HG03378 (cell line): ENCODE measurements around the gene PKD2.
"Not testable (repeated sequence)": the region's sequence is repeated elsewhere in the genome, so short reads cannot be mapped to it uniquely, and the experiment has no call there.

Experiments
- ATAC-seq: cut with Tn5 transposase; IDR thresholded peaks from one replicate; pipeline ENCODE4 v1.9.1; 2021; ENCODE audit warnings: mild to moderate bottlenecking, moderate library complexity; ENCODE audit not compliant: unreplicated experiment

The PKD2 gene

DNA sequence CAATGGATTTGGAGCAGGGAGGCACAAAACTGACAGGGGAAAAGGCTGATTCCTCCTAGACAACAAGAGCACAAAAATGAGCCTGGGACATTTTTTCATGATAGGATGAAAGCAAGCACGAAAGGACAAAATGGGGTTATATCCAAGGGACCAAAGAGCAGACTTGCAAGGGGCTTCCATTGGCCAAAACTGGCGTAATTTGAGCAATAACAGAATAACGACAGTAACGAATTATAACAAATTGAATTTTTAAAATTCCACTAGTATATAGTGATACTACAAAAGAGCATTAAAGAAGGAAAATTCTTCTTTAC is 21.6 kb upstream of the PKD2 start:
- ATAC-seq, result no peak

DNA sequence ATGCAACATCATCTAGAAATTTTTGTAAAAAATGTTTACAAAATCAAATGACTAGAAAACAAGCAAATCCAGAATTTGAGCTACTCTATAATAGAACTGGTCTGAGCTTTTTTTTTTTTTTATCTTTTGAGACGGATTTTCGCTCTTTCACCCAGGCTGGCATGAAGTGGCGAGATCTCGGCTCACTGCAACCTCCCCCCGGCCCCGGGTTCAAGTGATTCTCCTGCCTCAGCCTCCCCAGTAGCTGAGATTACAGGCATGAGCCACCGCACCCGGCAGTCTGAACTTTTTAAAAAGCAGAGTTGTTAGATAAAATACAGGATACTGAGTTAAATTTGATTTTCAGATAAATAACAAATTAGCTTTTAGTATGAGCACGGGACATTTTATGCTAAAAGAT is 20.9 kb upstream of the PKD2 start:
- ATAC-seq, result no peak

DNA sequence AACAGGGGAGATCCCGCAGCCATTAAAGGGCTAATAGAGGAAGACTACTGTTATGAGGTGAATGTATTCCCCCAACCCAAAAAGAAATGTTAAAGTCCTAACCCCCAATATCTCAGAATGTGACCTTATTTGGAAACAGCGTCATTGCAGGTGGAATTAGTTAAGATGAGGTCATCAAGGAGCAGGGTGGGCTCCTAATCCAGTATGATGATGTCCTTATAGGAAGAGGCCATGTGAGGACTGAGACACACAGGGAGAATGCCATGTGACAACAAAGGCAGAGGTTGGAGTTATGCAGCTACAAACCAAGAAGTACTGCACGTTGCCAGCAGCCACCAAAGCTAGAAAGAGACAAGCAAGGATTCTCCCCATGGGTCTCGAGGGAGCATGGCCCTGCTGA is 17.7 kb upstream of the PKD2 start:
- no peak for ATAC-seq

DNA sequence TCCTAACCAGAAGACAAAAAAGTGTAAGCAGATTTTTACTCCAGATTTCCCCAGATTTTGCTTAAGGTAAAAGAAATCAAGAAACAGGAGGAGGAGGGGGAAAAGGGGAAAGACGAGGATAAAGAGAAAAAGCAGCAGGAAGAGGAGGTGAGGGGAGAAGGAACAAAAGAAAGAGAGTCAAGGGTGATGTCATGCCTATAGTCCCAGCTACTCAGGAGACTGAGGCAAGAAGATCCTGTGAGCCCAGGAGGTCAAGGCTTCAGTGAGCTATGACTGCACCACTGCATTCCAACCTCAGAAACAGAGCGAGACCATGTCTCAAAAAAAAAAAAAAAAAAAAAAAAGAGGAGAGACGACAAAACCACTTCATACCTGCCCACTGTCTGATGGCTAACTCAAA is 12.0 kb upstream of the PKD2 start:
- ATAC-seq, result no peak

DNA sequence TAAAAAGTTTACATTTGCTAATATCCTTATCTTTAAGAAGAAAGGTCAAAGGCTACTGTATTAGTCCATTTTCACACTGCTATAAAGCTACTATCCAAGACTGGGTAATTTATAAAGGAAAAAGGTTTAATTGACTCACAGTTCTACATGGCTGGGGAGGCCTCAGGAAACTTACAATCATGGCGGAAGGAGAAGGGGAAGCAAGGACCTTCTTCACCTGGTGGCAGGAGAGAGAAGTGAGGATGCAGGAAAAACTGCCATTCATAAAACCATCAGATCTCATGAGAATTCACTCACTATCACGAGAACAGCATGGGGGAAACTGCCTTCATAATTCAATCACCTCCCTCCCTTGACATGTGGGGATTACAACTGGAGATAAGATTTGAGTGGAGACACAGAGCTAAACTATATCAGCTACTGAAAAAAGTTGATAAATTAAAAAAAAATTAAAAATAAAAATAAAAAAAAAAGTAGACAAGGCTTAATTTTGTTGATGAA is 8.2 kb upstream of the PKD2 start:
- not testable (repeated sequence) for ATAC-seq

DNA sequence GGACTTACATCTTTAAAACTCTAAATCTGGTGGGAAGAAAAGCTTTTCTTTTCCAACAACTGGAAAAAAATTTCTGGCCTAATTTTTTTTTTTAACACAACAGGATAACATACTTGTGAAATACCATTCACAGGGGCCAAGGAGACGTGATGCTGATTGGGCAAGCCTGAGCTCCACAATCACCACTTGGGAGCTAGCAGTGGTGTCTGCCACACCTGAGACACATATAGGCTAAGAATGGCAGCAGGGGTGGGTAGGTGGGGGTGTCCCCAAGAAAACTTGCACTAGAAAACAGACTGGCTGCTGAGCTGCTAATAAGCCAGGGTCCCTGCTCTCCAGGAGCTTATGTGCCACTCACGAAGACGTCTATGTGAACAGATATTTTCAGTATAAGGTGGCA is 5.6 kb upstream of the PKD2 start:
- no peak for ATAC-seq

DNA sequence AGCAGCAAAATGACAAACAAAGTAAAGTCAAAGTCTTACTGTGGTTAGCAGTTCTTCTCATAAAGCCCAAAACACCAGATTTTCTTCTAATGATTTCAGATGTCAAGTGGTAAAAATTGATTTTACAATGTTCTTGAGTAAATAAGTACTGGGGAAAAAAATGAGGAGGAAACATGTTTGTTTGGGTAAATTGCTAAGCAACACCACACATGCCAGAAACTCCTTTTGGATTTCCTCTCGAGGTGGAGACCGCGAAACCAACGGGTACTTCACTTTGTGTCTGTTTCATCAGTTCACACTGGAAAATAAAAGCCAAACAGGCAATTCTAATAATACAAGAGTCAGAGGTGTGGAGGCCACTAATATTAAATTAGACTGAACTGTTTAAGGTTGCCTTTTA is 4.6 kb upstream of the PKD2 start:
- ATAC-seq, result no peak

DNA sequence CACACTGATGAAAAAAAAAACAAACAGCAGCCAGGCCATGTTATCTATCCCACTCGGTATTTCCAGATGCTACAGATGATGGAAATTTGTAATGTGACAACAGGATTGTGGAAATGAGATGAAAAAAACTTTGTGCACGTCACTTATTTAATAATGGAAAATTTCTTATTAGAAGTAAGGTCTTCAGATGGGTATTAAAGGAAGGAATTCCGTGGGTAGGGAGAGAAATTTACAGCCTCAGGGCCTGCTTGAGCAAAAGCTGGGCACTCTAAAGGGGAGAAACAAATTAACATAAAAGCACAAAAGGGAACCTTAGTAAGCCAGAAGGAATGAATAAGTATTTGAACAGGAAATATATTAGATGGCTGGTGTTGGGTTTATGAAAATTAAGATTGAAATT is 4.2 kb upstream of the PKD2 start:
- ATAC-seq, result no peak

DNA sequence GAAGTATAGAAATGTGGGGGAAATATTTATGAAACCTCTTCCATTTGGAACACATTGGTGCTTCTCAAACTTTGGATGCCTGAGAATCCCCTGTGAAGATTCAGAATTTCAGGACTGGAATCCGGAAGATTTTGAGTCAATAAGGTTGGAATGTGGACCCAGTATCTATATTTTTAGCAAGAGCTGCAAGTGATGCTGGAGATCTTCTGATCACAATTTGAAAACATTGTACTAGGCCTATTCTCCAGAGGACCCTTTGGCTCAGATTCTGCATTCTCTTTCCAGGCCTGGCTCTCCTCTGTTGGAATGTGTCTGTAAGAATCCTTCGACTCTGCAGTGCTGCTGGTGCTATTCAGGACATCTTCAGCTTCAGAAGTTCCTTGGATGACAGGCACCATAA is 2.4 kb upstream of the PKD2 start:
- no peak for ATAC-seq

DNA sequence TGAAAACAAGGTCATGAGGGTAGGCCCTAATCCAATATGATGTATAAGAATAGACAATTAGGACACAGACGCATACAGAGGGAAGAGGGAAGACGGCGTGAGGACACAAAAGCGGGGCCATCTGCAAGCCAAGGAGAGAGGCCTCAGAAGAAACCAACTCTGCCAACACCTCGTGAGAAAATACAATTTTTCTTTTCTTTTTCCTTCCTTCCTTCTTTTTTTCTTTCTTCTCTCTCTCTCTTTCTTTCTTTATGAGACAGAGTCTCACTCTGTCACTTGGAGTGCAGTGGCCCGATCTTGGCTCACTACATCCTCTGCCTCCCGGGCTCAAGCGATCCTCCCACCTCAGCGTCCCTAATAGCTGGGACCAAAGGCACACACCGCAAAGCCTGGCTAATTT is 1.5 kb upstream of the PKD2 start:
- no peak for ATAC-seq

DNA sequence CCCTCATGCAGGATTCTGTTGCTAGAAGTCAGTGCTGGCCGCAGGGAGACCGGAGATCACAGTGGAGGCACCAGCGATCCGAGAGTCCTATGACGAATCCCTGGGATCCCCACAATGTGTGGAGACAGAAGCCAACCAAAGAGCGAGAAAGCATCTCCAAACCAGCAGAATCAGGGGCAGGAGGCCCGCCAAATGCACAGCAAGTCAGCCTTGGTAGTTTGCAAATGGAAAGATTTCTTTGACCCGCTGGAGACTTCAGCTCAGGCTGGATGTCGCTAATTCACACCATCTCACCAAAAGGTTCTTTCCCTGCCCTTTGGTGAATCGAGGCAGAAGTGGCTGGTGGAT is 505 bp upstream of the PKD2 start:
- no peak for ATAC-seq

DNA sequence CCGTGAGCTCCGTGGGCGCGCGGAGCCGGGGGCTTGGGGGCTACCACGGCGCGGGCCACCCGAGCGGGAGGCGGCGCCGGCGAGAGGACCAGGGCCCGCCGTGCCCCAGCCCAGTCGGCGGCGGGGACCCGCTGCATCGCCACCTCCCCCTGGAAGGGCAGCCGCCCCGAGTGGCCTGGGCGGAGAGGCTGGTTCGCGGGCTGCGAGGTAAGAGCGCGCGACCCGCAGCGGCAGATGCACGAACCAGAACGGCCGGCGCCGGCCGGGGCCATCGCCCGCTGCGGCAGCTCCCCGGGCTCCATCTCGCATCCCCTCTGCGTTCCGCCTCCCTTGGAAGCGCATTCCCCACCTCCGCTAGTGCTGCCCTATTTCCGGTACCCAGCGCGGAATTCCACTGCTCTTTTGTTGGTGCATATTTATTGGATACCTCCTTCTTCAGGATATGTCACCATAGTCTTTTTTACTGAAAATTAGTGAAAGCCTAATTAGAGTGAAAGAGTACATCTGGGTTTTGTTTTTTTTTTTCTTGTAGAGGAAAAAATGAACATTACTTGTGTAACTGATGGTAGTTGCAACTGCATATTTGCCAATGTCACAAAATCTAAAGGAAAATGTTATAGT is 797 bp downstream of the PKD2 start:
- peak; percentile 14 for ATAC-seq

DNA sequence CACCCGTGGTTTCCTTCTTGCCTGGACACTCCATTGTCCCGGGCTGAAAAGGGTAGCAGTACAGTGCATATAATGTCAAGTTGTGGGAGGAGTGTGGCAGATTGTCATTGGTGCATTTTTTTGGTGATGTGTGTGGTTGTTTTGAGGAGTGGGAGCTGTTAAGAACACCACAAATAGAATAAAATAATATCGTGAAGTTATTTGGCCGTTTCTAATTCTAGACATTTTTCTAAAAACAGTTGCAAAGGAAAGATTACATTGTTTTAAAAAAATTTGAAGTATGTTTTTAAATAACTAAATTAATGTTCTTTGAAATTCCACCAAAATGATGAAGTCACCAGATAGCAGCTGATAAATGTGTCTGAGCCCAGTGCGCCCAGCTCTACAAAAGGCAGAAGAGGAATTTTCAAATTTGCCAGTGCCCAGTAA is 1.3 kb downstream of the PKD2 start:
- no peak for ATAC-seq

DNA sequence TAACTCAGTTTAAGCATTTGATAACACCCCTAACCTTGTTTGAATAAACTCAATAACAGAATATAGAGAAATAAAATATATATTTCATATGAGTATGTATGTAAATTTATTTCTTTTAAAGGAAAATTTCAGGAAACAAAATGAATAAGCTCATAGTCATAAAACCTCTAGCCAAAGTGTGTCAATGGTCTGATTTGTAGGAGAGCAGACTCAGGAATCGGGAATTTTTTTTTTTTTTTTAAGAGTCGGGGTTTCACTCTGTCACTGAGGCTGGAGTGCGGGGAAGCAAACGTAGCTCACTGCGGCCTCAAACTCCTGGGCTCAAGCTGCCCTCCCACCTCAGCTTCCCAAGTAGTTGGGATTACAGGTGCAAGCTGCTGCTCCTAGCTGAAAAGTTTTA is 2.4 kb downstream of the PKD2 start:
- ATAC-seq, result no peak

DNA sequence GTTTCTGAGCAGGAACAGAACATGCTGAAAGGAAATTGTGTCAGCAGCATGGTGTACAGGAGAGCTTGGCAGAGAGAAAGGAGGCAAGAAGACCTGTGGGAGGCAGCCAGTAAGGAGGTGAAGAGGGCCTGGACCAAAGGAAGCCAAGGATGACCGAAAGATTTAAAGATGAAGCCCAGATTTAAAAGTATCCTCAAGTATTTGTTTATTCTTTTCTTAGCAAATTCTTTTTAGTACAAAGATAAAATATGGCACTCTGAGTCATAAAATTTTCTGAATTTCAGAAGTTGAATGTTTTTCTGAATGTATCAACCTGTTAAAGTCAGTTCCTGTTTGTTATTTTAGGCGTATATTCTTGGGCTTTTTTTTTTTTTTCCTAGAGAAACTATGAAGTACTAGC is 3.5 kb downstream of the PKD2 start:
- no peak for ATAC-seq

DNA sequence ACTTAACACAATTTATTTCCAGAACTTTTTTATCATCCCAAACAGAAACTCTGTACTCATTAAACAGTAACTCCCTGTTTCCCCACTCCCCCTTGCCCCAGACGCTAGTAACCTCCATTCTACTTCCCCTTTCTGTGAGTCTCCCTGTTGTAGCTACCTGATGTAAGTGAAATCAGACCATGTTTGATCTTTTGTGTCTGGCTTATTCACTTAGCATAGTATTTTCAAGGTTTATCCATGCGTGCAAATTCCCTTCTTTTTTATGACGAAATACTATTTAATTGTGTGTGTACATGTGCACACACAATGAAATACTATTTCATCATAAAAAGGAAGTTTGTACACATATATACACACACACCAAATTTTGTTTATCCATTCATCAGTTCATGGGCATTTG is 5.2 kb downstream of the PKD2 start:
- peak; percentile 66 for ATAC-seq

DNA sequence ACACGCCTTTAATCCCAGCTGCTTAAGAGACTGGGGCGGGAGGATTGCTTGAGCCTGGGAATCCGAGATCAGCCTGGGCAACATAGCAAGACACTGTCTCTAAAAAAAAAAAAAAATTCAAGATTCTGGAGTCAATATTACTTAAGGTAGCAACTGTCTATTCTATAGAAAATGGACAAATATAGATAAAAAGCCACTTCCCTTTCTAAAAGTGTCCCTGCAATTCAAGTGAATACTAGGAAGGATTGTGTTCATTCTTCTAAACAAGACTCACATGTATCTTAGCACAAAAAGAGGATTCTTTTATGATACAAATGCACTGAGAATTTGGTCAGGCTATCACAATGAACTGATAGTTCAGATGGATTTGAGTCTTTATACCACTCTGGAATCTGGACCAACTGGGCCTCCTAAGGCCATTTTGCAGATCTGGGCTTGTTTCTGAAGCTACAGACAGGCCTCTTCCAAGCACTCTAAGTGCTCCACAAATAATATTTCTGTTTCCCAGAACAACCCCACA is 7.0 kb downstream of the PKD2 start:
- no peak for ATAC-seq

DNA sequence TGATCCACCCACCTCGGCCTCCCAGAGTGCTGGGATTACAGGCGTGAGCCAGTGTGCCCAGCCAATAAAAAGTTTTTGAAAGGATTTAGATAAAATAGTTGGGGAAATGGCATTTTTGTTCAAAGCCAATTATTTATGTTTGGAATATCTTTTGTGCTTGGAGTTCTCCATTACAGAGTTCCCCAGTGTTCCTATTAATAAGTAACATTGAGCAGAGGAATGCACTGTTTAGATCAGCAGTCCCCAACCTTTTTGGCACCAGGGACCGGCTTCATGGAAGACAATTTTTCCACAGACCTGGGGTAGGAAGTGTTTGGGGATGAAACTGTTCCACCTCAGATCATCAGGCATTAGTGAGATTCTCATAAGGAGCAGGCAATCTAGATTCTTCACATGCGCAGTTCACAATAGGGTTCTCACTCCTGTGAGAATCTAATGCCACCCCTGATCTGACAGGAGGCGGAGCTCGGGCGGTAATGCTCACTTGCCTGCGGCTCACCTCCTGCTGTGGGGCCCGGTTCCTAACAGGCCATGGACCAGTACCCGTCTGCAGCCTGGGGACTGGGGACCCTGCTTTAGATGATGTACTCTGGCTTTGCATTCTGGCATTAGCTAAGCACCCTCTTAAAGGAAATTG is 8.3 kb downstream of the PKD2 start:
- no peak for ATAC-seq

DNA sequence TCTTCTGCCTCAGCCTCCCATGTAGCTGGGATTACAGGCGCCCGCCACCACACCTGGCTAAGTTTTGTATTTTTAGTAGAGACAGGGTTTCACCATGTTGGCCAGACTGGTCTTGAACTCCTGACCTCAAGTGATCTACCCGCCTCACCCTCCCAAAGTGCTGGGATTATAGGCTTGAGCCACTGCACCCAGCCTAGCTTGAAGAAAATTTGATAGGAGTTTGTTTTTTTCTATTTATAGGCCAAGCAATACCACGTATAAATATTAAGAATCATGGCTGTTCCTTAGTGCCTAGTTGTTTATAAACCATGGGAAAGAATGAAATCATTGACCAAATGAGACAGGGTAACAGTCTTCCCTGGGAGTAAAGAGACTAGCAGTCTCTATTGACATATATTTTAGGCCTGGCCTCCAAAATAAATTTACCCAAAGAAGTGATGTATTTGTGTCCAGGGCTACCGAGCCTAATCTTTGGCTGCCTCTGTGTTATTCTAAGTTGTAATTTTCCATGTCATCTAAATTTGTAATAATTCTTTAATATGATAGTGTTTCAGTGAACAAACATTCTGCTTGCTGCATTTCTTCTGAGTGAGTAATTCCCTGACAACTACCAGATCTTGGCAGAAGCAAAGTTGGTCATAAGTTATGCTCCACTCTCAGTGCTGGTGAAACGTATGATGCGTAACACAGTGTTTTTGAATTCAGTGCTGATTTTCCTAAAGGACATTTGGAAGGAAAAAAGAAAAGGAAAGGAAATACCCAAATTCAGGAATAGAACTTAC is 10.3 kb downstream of the PKD2 start:
- ATAC-seq, result no peak

DNA sequence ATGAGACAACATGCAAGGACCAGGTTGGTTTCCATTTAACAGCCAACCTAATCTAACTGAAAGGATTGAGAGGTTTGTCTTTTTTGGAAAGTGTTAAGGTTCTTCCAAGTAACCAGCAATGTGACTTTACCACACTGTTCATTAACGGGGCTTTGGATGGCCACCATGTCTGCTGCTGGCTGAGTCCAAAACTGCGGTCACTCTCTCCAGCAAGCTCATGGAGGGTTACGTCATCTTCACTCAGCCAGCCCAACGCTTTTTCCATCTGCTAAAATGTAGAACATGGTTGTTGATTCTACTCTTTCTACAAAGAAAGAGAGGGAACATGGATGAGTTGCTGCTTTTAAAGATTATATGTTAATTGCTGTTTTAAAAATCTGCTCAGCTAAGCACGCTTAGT is 11.0 kb downstream of the PKD2 start:
- ATAC-seq, result no peak

DNA sequence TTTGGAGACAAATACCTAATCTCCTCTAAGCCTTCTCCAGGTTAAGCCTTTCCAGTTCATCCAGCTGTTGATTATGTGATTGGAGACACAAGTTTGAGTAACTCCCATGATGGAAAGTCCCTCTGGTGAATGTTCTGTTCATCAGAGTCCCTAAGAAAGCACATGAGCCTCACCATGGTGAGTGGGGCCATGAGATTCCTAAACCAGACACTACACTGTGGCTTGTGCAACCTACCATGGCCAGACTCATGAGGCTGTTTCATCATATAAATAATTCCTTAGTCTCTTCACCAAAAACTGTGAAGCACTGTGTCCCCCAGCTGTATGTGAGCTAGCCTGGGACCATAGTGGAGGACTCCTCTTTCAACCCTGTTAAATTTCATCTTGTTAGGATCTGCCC is 14.4 kb downstream of the PKD2 start:
- ATAC-seq, result no peak

DNA sequence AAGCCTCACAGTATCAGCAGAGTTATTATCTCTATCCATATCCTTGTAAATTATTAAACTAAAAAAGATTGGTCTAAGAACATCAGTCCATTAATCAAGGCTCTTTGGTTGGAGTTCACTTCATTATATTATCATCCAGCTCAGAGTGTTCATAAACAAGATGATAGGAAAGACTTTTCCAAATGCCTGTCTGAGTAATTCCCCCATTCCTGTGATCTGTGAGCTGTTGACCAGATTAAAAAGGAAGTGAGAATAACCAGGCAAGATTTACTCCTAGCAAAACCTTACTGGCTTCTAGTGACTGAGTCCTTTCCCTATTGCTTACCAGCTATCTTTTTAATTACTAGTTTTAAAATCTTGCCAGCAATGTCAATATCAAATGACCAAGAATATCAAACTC is 14.9 kb downstream of the PKD2 start:
- ATAC-seq, result no peak
